GM19324 (cell line): ENCODE measurements around the gene SERPINB1.
"Not testable (repeated sequence)": the region's sequence is repeated elsewhere in the genome, so short reads cannot be mapped to it uniquely, and the experiment has no call there.

ENCODE experiments used
- ATAC-seq: cut with Tn5 transposase; IDR thresholded peaks from one replicate; pipeline ENCODE4 v1.9.1; 2021; ENCODE audit warnings: mild to moderate bottlenecking, moderate library complexity; ENCODE audit not compliant: unreplicated experiment, low FRiP score

Gene SERPINB1

GRCh38 chr6:2819115-2819514 is 22.5 kb downstream of the SERPINB1 start:
- no peak for ATAC-seq

- ATAC-seq: no peak
These were observed 23.1 kb downstream of the SERPINB1 start for GRCh38 chr6:2818593-2818992.

- no peak for ATAC-seq
These were observed 23.7 kb downstream of the SERPINB1 start for GRCh38 chr6:2817903-2818443.

GRCh38 chr6:2816158-2816557 is 25.5 kb downstream of the SERPINB1 start:
- no peak for ATAC-seq

GRCh38 chr6:2812695-2813094 is 29.0 kb downstream of the SERPINB1 start:
- no peak for ATAC-seq

- no peak for ATAC-seq
These were observed 31.5 kb downstream of the SERPINB1 start for GRCh38 chr6:2810092-2810671.

GRCh38 chr6:2809015-2809414 is 32.6 kb downstream of the SERPINB1 start:
- no peak for ATAC-seq

GRCh38 chr6:2807342-2808090 is 34.1 kb downstream of the SERPINB1 start:
- ATAC-seq: no peak

- ATAC-seq: no peak
These were observed 35.0 kb downstream of the SERPINB1 start for GRCh38 chr6:2806644-2807043.

- ATAC-seq: no peak
These were observed 36.6 kb downstream of the SERPINB1 start for GRCh38 chr6:2805031-2805430.

- no peak for ATAC-seq
These were observed 37.1 kb downstream of the SERPINB1 start for GRCh38 chr6:2804516-2804915.

GRCh38 chr6:2803731-2804429 is 37.8 kb downstream of the SERPINB1 start:
- ATAC-seq: no peak

GRCh38 chr6:2802521-2803060 is 39.1 kb downstream of the SERPINB1 start:
- no peak for ATAC-seq

GRCh38 chr6:2801687-2802086 is 40.0 kb downstream of the SERPINB1 start:
- not testable (repeated sequence) for ATAC-seq

GRCh38 chr6:2800552-2801316 is 40.9 kb downstream of the SERPINB1 start:
- no peak for ATAC-seq

GRCh38 chr6:2799936-2800527 is 41.6 kb downstream of the SERPINB1 start:
- no peak for ATAC-seq

GRCh38 chr6:2798586-2799134 is 43.0 kb downstream of the SERPINB1 start:
- ATAC-seq: no peak

- no peak for ATAC-seq
These were observed 44.1 kb downstream of the SERPINB1 start for GRCh38 chr6:2797564-2798031.

GRCh38 chr6:2796861-2797260 is 44.8 kb downstream of the SERPINB1 start:
- ATAC-seq: no peak

GRCh38 chr6:2795956-2796355 is 45.7 kb downstream of the SERPINB1 start:
- no peak for ATAC-seq
